Hematopoietic multipotent progenitor cell treated with erythropoietin and hydrocortisone succinate and interleukin-3 and kit ligand, for 15 days (in vitro differentiated cells): ENCODE measurements around the gene MGST2.

Experiments used
- DNase-seq: peaks from one replicate; pipeline ENCODE4 v3.0.0-alpha.2; 2015; ENCODE audit warnings: low spot score

MGST2 gene

DNA sequence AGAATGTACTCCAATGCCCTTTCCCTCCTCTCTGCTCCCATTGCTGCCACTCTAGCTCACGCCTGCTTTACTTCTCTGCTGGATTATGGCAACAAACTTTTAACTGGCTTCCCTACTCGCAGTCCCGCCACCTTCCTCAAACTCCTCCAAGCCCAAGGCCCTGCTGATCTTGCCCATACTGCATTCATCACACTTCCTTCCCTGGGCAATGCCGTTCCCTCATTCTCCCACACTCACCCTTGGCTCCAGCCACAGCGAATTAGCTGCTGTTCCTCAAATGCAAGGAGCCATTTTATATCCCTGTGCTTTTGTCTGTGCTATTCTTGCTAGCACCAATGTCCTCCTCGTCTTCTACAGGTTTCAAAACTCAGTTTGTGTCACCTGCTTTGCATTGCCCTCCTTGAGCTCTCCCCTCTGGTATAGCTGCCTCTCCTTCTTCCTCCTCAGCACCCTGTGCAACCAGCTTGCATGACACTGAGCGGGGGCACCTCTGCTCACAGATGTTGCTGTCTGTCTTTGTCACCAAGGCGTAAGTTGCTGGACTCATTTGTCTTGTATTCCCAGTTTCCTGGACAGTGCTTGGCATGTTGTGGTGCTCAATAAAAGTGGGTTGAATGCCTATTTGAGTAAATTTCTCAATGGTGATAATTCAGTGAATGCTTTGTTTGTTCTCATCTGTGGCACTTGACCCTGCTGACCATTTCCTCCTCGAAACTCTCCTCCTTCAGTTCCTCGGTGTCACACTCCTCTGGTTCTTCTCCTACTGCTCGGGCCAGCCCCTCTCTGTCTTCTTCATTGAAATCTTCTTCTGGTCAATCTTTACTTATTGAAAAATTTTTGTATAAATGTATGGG is 22.4 kb upstream of the MGST2 start:
- DNase-seq = no peak

DNA sequence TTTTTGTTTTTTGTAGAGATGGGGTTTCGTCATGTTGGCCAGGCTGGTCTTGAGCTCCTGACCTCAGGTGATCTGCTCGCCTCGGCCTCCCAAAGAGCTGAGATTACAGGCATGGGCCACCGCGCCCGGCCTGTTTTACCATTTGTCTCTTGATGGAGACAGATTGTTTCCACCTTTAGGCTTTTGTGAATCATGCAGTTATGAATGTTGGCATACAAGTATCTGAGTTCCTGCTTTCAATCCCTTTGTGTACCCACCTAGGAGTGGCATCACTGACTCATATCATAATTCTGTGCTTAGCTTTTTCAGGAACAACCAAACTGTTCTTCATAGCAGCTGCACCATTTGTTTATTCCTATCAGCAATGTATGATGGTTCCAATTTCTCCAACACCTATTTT is 20.2 kb upstream of the MGST2 start:
- DNase-seq = no peak

DNA sequence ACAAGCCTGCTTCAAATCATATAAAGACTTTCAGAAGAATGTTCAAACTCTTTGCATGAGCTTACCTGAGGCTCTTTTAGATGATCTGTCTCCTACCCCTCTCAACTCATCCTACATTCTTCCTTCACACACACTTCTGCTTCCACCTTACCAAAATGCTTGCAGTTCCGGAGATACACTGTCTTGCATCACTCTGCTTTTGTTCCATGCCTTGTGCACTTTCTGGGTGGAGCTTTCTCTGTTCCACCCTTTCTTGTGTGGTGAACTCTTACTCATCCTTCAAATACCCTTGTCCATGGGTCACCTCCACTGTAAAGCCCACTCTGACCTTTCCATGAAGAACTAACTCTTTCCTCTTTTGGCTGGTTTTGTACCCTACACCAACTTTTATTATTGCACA is 18.4 kb upstream of the MGST2 start:
- no peak for DNase-seq

GRCh38 chr4:139647952-139648351 is 17.7 kb upstream of the MGST2 start:
- DNase-seq = no peak

GRCh38 chr4:139651282-139652194 is 14.1 kb upstream of the MGST2 start:
- DNase-seq = peak; percentile 78

GRCh38 chr4:139654516-139654915 is 11.1 kb upstream of the MGST2 start:
- no peak for DNase-seq

- no peak for DNase-seq
These were observed 10.5 kb upstream of the MGST2 start for GRCh38 chr4:139655116-139655515.

DNA sequence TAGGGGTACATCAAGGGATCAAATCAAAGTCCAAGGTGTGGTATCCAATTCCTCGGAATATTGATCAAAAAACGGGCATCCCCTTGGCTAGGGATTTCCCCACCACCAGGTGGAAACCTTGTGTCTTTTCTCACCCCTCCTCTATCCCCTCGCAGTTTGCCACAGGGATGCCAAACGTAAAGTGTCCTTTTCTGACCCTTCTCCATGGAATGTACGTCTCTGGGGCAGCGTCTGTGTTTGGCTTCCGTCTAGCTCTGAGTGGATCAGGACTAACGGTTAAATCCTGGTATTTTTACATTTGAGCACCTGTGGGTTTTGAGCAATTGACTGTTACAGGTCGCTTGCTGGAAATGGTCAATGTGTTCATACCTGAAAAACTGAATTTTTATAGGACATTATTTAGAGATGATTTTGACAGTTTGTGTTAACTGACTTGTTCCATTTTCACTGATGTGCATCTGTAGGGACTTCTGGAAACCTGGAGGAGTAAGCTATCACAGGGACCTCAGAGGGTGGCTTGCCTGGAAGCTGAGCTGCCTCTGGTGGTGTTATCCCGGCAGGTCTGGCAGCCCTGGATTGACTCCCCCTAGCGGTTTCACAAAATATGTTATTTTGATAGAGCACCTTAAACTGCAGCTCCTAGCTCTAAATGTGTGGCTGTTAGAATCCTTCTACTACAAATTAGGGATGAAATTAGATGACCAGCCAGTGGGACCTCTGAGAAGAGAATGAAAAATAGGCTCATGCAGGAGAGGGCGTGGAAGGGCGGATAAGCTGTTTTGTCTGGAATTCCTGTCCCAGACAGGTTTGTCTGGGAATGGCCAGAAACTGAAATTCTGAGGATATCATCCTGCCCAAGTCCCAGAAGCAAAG is 8.8 kb upstream of the MGST2 start:
- DNase-seq = peak; percentile 67

DNA sequence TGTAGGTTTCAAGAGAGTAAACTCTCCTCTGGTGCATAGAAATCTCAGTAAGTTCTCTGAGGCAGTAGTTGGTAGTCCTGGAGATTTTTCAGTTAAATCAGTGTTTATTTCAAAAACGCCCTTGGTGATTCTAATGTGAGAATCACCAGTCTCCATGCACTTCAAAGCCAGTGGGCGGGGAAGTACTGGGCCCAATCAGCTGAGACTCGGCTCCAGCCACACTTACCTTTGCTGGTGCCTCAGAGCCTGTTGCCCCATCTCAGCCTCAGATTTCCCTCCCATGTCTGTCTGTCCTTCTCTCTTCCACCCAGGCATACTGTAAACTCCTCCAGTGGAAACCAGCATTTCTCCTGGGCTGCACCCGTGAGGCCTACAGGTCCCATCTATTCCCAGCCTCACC is 7.4 kb upstream of the MGST2 start:
- DNase-seq = no peak

- no peak for DNase-seq
These were observed 6.8 kb upstream of the MGST2 start for GRCh38 chr4:139658586-139659382.

DNA sequence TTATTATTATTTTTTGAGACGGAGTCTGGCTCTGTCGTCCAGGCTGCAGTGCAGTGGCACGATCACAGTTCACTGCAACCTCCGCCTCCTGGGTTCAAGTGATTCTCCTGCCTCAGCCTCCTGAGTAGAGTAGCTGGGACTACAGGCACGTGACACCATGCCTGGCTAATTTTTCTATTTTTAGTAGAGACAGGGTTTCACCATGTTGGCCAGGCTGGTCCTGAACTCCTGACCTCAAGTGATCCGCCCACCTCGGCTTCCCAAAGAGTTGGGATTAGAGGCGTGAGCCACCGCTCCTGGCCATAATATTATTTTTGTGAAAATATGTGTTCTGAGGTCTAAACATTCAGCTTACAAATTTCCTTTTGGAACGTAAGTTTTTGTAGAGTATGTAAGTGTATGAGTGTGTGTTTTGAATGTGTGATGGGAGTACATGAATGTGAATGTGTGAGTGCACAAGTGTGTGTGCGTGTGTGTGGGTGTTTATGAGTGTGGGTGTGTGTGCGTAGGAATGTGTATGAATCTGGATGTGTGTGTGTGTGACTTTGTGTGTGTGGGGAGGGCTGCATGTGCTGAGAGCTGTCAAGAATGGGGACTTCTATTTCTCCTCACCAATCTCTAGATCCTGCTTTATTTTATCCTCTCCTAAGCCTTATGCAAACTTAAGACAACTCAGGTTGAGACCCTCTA is 5.7 kb upstream of the MGST2 start:
- DNase-seq = no peak

DNA sequence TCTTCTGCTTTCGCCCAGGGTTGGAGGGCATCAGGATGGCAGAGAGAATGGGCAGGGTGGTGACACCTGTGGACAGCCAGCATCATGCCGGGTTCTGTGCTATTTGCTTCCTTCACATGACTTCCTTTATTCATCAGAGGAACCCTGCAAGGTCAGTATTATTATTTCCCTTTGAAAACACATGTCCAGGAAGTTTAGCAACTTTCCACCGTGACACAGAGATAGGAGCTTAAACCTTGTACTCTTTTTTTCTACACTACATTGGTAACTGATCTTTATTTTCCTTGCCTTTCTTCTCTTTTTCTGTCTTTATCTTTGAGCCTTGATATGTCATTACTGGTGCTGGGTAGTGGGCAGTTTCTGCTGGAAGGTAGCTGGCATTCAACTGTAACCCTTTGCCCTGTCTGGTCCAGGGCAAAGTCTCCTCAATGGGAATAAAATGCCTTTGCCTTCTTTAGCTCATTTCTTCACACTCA is 5.0 kb upstream of the MGST2 start:
- DNase-seq = no peak

- no peak for DNase-seq
These were observed 2.0 kb upstream of the MGST2 start for GRCh38 chr4:139663561-139664138.

DNA sequence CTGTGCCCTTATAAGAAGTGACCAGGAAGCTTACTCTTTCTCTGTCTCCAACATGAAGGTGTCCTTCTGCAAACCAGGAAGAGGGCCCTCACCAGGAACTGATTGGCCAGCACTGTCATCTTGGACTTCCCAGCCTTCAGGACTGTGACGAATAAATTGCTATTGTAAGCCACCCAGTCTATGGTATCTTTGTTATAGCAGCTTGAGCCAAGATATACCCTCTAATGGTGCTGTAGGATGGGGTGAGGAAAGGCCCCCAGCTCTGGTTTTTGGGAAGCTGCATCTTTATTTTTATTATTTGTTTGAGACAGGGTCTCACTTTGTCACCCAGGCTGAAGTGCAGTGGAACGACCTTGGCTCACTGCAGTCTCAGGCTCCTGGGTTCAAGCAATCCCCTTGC is 1.2 kb upstream of the MGST2 start:
- no peak for DNase-seq

- DNase-seq = no peak
These were observed 435 bp upstream of the MGST2 start for GRCh38 chr4:139665079-139665689.

DNA sequence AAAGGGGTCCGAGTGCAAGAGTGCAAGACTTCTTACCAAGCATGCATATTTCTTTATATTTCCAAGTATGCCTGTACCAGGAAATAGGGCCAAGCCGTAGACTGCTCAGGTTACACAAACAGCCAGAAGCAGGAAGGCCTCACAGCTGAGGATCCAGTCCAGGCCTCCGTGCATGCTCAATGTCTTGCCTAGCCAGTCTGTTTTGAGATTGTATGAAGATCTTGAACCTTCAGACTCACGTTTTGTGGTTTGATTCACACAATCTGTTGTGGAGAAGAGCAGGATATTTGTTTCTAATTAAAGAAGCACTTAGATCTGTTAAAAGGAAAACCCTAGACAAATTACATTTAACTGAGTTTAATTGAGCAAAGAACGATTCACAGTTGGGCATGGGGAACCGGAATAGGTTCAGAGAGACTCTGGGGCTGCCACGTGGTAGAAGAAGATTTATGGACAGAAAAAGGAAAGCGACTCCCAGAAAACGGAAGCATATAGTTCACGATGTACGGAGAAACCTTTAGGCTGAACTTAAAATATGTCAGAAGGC is 1.2 kb downstream of the MGST2 start:
- DNase-seq = peak; percentile 19

- DNase-seq = no peak
These were observed 2.4 kb downstream of the MGST2 start for GRCh38 chr4:139668036-139668435.

GRCh38 chr4:139668658-139669201 is 3.1 kb downstream of the MGST2 start:
- DNase-seq = no peak

GRCh38 chr4:139669335-139669734 is 3.7 kb downstream of the MGST2 start:
- DNase-seq = no peak
